Measurements from ENCODE around the gene OLIG1. TPM values are rescaled to one million over a fixed set of nuclear protein-coding genes. Genes with fewer than 3 reads are reported as not detected.
A peak's percentile ranks its signal among the peaks of the same experiment; 100 is the strongest.

The OLIG1 gene
- total RNA-seq, 1 experiment from 2014 or later, result not detected

DNA sequence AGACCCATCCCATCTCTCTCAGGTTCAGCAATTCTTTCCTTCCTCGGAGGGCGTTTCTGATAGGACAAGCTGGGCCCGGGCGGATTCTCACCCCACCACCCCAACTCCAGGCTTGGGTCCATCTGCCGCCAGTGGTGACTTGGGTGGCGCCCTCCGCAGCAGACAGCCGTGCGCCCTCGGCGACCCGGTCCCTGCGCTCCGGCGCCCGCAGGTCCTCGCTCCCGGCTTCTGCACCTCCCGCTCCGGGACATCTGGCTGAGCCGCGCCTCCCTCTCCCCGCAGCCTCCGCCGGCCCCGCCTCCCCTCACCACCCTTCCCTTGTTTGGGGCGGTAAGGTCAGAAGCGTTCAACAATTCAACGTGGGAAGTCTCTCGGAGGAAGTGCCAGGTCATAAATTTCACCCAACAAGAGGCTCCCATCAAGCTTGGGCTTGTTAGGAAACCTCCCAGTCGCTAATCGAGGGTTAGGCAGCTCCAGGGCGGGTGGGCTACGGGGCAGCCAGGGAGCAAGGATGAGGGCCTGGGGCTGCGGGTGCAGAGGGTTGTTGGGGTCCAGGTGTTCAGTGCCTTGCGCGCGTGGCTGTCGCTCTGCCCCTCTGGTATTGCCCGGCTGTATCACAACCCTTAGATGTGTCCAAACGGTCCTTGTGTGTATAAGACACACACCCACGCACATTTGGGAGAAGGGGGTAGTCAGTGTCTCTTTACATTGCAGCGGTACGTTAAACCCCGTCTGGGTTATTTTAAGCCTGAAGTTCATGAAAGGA, 39.8 kb downstream of the OLIG1 start:
- Mint-ChIP-seq H3K27ac (ENCODE audit: unreplicated experiment) (no peak overlapping the region), H3K27me3 (ENCODE audit: insufficient read depth, unreplicated experiment) (peaks cover 45% of the 10 kb centered on the region)
- no peak overlapping the region for H3K4me3 ChIP-seq (ENCODE audit: low read depth, low read length)

DNA sequence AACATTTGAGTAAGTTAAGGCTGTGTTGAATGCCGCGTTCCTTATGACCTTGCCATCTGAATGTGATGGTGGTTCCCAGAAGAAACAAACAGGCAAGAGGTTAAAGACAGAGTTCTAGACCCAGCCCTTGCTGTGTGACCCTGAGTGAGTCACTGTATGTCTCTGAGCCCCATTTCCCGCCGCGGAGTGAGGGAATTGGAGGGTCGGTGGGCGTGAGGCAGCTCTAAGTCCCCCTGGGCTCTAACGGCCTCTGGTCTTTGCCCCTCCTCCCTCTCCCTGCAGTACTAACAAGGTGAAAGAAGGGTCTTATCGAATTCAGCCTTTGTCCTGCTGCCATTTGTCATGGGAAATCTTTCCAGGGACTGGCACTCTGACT, 40.4 kb downstream of the OLIG1 start:
- H3K4me3 Mint-ChIP-seq (ENCODE audit: unreplicated experiment), result no peak overlapping the region
- intact Hi-C loops (cut with micrococcal nuclease; ENCODE audit: unreplicated experiment), result no loop called here
- CTCF ChIA-PET, result no interaction called here
- no peaks in the 10 kb centered on the region for H3K4me1 ChIP-seq
- H3K27me3 ChIP-seq (replicated peaks; ENCODE audit: control insufficient read depth, insufficient read depth, low read length), result peaks cover 3% of the 10 kb centered on the region; the same call in 1 of the 2 replicates
- no peaks in the 10 kb centered on the region for H3K9me3 Mint-ChIP-seq (ENCODE audit: unreplicated experiment)
- no TSS peak for BruUV-seq (replicated peaks)
- TF ChIP-seq CTCF (IDR thresholded peaks at IDR 0.05; ENCODE audit: insufficient read depth in 1 of 2, low read depth in 1 of 2, low read length in 1 of 2, severe bottlenecking in 1 of 2, unreplicated experiment in 1 of 2), result no peak
- POLR2A ChIA-PET, result no interaction called here
- H3K27ac Mint-ChIP-seq (ENCODE audit: unreplicated experiment), result no peak overlapping the region
- no peak for DNase-seq
- H3K4me3 ChIP-seq (ENCODE audit: low read depth, low read length), result no peak overlapping the region
- H3K9me3 ChIP-seq, result no peaks in the 10 kb centered on the region
- H3K27me3 Mint-ChIP-seq (ENCODE audit: insufficient read depth, unreplicated experiment), result peaks cover 41% of the 10 kb centered on the region
- H3K36me3 Mint-ChIP-seq (ENCODE audit: insufficient read depth, unreplicated experiment), result no peaks in the 10 kb centered on the region
- no peaks in the 10 kb centered on the region for H3K4me1 Mint-ChIP-seq (ENCODE audit: low read depth, unreplicated experiment)
- no peaks in the 10 kb centered on the region for H3K36me3 ChIP-seq (ENCODE audit: control insufficient read depth, insufficient read depth, low read length)

More for the DNA sequence above, 39.8 kb downstream of the OLIG1 start:
- H3K27me3 ChIP-seq (replicated peaks; ENCODE audit: control insufficient read depth, insufficient read depth, low read length), result peaks cover 3% of the 10 kb centered on the region; the same call in 1 of the 2 replicates
- Mint-ChIP-seq H3K4me1 (ENCODE audit: low read depth, unreplicated experiment) (no peaks in the 10 kb centered on the region), H3K9me3 (ENCODE audit: unreplicated experiment) (no peaks in the 10 kb centered on the region), H3K36me3 (ENCODE audit: insufficient read depth, unreplicated experiment) (no peaks in the 10 kb centered on the region), H3K4me3 (ENCODE audit: unreplicated experiment) (peak overlapping the region; percentile 23)
- DNase-seq, result peak in 1 of 2 experiments; percentile 19
- no peaks in the 10 kb centered on the region for H3K9me3 ChIP-seq
- POLR2A ChIA-PET, result no interaction called here
- CTCF ChIA-PET, result no interaction called here
- no peaks in the 10 kb centered on the region for H3K36me3 ChIP-seq (ENCODE audit: control insufficient read depth, insufficient read depth, low read length)
- intact Hi-C loops (cut with micrococcal nuclease; ENCODE audit: unreplicated experiment), result no loop called here
- TF ChIP-seq CTCF (IDR thresholded peaks at IDR 0.05; ENCODE audit: insufficient read depth in 1 of 2, low read depth in 1 of 2, low read length in 1 of 2, severe bottlenecking in 1 of 2, unreplicated experiment in 1 of 2), result no peak
- no peaks in the 10 kb centered on the region for H3K4me1 ChIP-seq
- BruUV-seq (replicated peaks), result no TSS peak

DNA sequence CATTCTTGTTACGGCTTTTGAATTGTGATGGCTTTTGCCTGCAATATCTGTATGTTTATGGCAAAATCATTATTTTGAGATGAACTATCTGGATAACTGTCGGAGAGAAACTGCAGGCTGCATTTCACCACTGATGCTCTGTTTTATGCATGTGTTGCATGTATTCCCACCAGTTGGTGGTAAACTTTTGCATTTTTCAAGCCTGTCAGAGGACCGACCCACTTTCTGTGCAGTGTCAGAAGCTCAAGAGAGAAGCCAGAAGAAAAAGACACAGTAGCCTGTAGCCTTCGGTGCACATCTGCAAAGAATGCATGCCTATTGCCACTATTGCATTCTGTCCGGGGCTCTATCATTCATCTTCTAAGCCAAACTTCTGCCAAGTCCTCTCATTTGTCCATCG, 41.6 kb downstream of the OLIG1 start:
- no peak overlapping the region for H3K27ac Mint-ChIP-seq (ENCODE audit: unreplicated experiment)
- ChIA-PET CTCF (no interaction called here), POLR2A (no interaction called here)
- Histone ChIP-seq H3K4me1 (no peaks in the 10 kb centered on the region), H3K9me3 (no peaks in the 10 kb centered on the region), H3K36me3 (ENCODE audit: control insufficient read depth, insufficient read depth, low read length) (no peaks in the 10 kb centered on the region), H3K4me3 (ENCODE audit: low read depth, low read length) (no peak overlapping the region), H3K27me3 (replicated peaks; ENCODE audit: control insufficient read depth, insufficient read depth, low read length) (peaks cover 3% of the 10 kb centered on the region; the same call in 1 of the 2 replicates)
- intact Hi-C loops (cut with micrococcal nuclease; ENCODE audit: unreplicated experiment), result no loop called here
- no TSS peak for BruUV-seq (replicated peaks)
- H3K4me3 Mint-ChIP-seq (ENCODE audit: unreplicated experiment), result no peak overlapping the region
- TF ChIP-seq CTCF (IDR thresholded peaks at IDR 0.05; ENCODE audit: insufficient read depth in 1 of 2, low read depth in 1 of 2, low read length in 1 of 2, severe bottlenecking in 1 of 2, unreplicated experiment in 1 of 2), result no peak
- H3K36me3 Mint-ChIP-seq (ENCODE audit: insufficient read depth, unreplicated experiment), result no peaks in the 10 kb centered on the region
- no peak for DNase-seq
- peaks cover 41% of the 10 kb centered on the region for H3K27me3 Mint-ChIP-seq (ENCODE audit: insufficient read depth, unreplicated experiment)
- no peaks in the 10 kb centered on the region for H3K4me1 Mint-ChIP-seq (ENCODE audit: low read depth, unreplicated experiment)
- H3K9me3 Mint-ChIP-seq (ENCODE audit: unreplicated experiment), result no peaks in the 10 kb centered on the region
